SJCRH30 (cell line): ENCODE measurements around the gene FIP1L1. TPM values are rescaled to one million over a fixed set of nuclear protein-coding genes. Genes with fewer than 3 reads are reported as not detected.
A peak's percentile ranks its signal among the peaks of the same experiment; 100 is the strongest.
"Not testable (repeated sequence)": the region's sequence is repeated elsewhere in the genome, so short reads cannot be mapped to it uniquely, and the experiment has no call there.

ENCODE experiments used
- DNase-seq, 2 experiments: peaks; one replicate each; pipeline ENCODE4 v3.0.0-alpha.2; 2015 to 2020
- H3K27ac ChIP-seq: fragments of 250-450 bp; sonication (Bioruptor Pico); 2 replicates; pipeline ENCODE4 v1.5.1; 2020; ENCODE audit warnings: mild to moderate bottlenecking, moderate library complexity
- H3K27me3 ChIP-seq: fragments of 250-450 bp; sonication (Bioruptor Pico); 2 replicates; pipeline ENCODE4 v1.5.1; 2020; ENCODE audit warnings: mild to moderate bottlenecking, moderate library complexity
- H3K36me3 ChIP-seq: fragments of 250-450 bp; sonication (Bioruptor Pico); 2 replicates; pipeline ENCODE4 v1.5.1; 2020; ENCODE audit warnings: mild to moderate bottlenecking, moderate library complexity
- H3K4me1 ChIP-seq: fragments of 250-450 bp; sonication (Bioruptor Pico); 2 replicates; pipeline ENCODE4 v1.5.1; 2020; ENCODE audit warnings: mild to moderate bottlenecking, moderate library complexity
- H3K4me3 ChIP-seq: fragments of 250-450 bp; sonication (Bioruptor Pico); 2 replicates; pipeline ENCODE4 v1.5.1; 2020; ENCODE audit warnings: mild to moderate bottlenecking, moderate library complexity
- H3K9me3 ChIP-seq: fragments of 250-450 bp; sonication (Bioruptor Pico); replicated peaks from 2 replicates; pipeline ENCODE4 v1.5.1; 2020; ENCODE audit warnings: mild to moderate bottlenecking, moderate library complexity
- total RNA-seq: library from RNA; depleted of rRNA; stranded (reverse); fragments of >200 nt; shearing (Covaris generic); gene quantifications from 2 replicates; pipeline ENCODE4 v1.2.3, GENCODE V29; 2014

The FIP1L1 gene
- total RNA-seq, 1 experiment from 2014 or later, result 95.2 TPM

DNA sequence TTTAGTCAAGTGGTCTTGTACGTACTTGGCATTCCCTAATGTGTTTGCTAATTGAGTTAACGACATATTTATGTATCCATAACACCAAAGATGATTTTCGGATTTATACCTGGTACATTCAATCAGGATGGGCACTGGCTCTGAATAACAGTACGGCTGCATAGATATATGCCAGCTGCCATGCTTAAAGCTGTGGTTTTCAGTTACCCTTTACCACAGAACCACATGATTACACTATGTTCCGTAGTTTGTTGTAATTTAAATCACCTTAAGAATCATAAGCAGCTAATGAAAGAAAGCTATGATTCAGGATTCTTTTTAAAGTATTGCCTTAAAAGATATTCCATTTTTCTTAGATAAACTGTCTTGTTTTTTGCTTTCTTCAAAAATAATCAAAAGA is 53.6 kb downstream of the FIP1L1 start:
- H3K36me3 ChIP-seq, result peaks cover 72% of the 10 kb centered on the region
- no peaks in the 10 kb centered on the region for H3K4me1 ChIP-seq
- H3K27me3 ChIP-seq, result no peaks in the 10 kb centered on the region
- H3K9me3 ChIP-seq, result no peaks in the 10 kb centered on the region
- no peak overlapping the region for H3K4me3 ChIP-seq
- no peak overlapping the region for H3K27ac ChIP-seq
- peak in 1 of 2 experiments; percentile 12 for DNase-seq

DNA sequence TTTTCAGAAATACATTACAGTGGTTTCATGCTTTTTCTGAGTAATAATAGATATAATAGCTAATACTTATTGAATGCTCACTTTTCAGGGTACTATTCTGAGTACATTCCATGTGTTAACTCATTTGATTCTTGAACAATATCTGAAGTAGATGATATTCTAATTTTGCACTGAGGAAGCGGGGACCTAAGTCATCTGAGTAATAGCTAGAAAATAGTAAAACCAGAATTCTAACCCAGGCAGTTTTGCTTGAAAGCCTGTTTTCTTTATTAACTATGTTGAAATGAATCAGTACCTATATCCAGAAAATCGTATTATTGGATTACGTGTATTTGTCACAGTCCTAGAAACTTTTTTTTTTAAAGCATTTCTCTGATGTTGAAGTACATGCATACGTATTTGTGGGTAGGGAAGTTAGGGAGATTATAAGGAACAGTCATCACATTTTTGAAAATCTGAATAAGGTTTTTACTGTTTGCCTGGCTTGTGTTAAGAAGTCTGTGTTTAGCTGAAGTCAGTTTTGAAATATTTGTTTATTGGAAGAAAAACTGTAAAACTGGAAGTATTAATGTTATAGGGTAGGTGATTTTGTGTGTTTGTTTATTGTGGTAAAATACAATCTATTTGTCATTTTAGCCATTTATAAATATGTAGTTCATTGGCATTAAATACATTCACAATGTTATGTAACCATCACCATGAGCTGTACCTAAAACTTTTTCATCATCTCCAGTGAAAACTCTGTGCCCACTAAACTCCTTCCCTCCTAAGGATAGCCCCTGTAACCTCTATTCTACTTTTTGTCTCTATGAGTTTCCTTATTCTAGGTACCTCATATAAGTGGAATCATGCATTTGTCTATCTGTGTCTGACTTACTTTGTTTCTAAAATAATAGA is 55.3 kb downstream of the FIP1L1 start:
- no peak for DNase-seq
- Histone ChIP-seq H3K27me3 (no peaks in the 10 kb centered on the region), H3K36me3 (peaks cover 56% of the 10 kb centered on the region), H3K27ac (no peak overlapping the region), H3K4me3 (no peak overlapping the region), H3K9me3 (no peaks in the 10 kb centered on the region), H3K4me1 (no peaks in the 10 kb centered on the region)

DNA sequence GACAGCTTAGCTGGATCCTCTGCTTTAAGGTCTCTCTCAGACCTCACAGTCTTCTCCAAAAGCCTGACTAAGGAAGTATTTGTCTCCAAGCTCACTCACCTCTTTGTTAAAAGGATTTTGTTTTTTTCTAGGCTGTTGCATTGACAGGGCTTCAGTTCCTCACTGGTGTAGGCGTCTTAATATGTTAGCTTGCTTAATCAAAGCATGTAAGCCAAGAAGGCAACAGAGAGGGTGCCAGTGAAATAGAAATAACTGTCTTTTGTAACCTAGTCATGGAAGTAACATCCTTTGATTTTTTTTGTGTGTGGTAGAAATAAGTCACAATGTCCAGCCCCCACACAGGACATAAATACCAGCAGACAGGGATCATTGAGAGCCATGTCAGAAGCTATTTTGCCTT is 58.8 kb downstream of the FIP1L1 start:
- Histone ChIP-seq H3K27me3 (no peaks in the 10 kb centered on the region), H3K36me3 (peaks cover 46% of the 10 kb centered on the region), H3K9me3 (no peaks in the 10 kb centered on the region), H3K27ac (no peak overlapping the region), H3K4me3 (no peak overlapping the region), H3K4me1 (no peaks in the 10 kb centered on the region)
- no peak for DNase-seq

DNA sequence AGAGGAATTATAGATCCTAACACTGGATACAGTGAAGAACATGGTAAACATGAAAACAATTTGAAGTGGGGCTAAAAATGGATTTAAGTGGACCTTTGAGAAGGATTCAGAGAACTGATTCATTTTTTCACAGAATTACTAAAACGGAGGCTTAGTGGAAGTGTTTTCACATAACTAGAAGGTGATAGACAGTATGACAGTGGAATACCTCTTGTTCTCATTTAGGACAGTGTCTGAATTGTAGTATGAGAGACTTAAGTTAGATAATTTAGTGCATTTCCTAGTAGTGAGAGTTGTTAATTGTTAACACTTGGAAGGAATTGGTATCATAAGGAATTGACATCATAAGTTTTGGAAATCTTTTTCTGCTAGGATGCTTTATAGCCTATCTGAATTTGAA is 64.1 kb downstream of the FIP1L1 start:
- Histone ChIP-seq H3K9me3 (no peaks in the 10 kb centered on the region), H3K4me1 (no peaks in the 10 kb centered on the region), H3K27me3 (no peaks in the 10 kb centered on the region), H3K27ac (no peak overlapping the region), H3K36me3 (peaks cover 42% of the 10 kb centered on the region), H3K4me3 (no peak overlapping the region)
- DNase-seq, result no peak

DNA sequence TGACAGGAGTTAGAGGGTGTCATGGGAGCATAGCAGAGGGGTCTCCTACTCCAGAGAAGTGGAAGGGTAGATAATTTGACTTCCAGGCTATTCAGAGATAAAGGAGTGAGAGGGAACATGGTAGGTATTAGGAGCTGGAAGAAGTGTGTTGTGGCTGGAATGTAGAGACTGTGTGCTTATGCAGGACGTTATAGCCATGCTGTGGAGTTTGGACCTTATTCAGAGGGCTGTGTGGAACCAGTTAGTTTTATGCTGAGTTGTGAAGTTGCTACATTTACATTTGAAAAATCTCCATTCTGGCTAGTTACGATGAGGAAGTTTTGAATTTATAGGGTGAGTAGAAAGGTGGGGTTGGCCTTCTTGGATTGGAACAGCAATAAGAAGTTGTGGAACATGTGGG is 67.5 kb downstream of the FIP1L1 start:
- DNase-seq, result no peak
- no peaks in the 10 kb centered on the region for H3K27me3 ChIP-seq
- peaks cover 31% of the 10 kb centered on the region for H3K36me3 ChIP-seq
- no peak overlapping the region for H3K27ac ChIP-seq
- no peaks in the 10 kb centered on the region for H3K9me3 ChIP-seq
- H3K4me3 ChIP-seq, result no peak overlapping the region
- no peaks in the 10 kb centered on the region for H3K4me1 ChIP-seq

DNA sequence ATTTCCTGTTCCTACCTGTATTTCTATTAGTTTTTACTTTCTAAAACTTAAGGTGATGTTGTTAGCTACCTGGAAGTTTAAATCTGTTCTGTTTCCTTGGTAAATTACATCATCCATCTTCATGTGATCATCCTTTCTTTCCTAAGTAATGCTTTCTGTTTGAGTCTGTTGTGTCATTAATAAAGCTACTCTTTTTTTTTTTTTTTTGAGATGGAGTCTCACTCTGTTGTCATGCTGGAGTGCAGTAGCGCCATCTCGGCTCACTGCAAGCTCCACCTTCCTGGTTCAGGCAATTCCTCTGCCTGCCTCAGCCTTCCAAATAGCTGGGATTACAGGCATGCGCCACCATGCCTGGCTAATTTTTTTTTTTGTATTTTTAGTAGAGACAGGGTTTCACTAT is 73.3 kb downstream of the FIP1L1 start:
- no peaks in the 10 kb centered on the region for H3K9me3 ChIP-seq
- H3K36me3 ChIP-seq, result peaks cover 46% of the 10 kb centered on the region
- no peaks in the 10 kb centered on the region for H3K27me3 ChIP-seq
- H3K4me3 ChIP-seq, result no peak overlapping the region
- no peaks in the 10 kb centered on the region for H3K4me1 ChIP-seq
- no peak overlapping the region for H3K27ac ChIP-seq
- DNase-seq, result no peak

DNA sequence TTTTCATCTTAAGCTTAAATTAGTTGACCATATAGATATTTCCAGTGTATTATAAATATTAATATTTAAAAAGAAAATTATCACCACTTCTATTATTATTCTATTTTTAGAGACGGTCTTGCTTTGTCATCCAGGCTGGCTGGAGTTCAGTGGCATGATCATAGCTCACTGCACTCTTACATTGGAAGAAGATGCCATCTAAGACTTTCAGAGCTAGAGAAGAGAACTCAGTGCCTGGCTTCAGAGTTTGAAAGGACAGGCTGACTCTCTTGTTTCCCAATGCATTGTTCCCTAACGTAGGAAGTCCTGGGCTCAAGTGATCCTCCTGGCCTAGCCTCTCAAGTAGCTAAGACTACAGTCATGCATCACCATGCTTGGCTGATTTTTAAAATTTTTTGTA is 75.9 kb downstream of the FIP1L1 start:
- Histone ChIP-seq H3K27ac (no peak overlapping the region), H3K4me3 (no peak overlapping the region), H3K9me3 (no peaks in the 10 kb centered on the region), H3K4me1 (no peaks in the 10 kb centered on the region), H3K36me3 (peaks cover 61% of the 10 kb centered on the region), H3K27me3 (no peaks in the 10 kb centered on the region)
- no peak for DNase-seq

DNA sequence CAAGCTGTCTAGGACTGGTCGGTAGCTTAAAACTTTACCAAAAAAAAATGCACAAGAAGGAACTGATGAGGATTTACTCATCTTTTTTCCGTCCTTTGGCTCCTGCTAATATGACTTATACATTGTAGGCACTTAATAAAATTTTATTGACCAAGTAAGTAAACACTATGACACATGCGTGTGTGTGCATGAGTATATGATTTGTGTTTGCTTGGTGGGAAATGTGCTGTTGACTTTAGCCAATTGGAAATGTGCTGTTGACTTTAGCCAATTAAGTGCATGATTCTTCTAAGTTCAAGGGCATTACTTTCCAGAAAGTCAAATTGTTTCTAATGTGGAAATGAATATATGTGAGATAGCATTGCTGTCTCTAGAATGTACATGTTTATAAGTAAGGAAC is 78.3 kb downstream of the FIP1L1 start:
- Histone ChIP-seq H3K36me3 (peaks cover 82% of the 10 kb centered on the region), H3K9me3 (no peaks in the 10 kb centered on the region), H3K27me3 (no peaks in the 10 kb centered on the region), H3K27ac (no peak overlapping the region), H3K4me3 (no peak overlapping the region), H3K4me1 (no peaks in the 10 kb centered on the region)
- DNase-seq, result no peak

DNA sequence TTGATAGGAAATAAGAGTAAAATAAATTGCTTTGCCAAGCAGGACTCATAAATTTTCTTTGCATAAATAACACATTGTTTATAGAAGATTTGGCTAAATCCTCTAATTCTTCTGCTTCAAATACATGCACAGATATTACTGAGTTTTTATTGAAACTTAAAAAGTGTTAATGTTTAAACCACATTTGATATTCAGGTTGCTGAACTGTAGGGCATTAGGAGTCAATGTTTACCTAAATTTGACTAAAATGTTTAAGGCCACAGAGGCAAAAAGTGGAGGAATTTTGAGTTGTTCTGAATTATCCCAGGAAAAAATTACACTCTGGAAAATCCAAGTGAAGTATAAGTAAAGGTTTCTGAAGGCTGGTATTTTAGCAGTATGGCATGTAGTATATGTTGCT is 78.7 kb downstream of the FIP1L1 start:
- H3K36me3 ChIP-seq, result peaks cover 86% of the 10 kb centered on the region
- H3K27me3 ChIP-seq, result no peaks in the 10 kb centered on the region
- no peaks in the 10 kb centered on the region for H3K4me1 ChIP-seq
- H3K27ac ChIP-seq, result no peak overlapping the region
- no peak for DNase-seq
- H3K4me3 ChIP-seq, result no peak overlapping the region
- no peaks in the 10 kb centered on the region for H3K9me3 ChIP-seq

DNA sequence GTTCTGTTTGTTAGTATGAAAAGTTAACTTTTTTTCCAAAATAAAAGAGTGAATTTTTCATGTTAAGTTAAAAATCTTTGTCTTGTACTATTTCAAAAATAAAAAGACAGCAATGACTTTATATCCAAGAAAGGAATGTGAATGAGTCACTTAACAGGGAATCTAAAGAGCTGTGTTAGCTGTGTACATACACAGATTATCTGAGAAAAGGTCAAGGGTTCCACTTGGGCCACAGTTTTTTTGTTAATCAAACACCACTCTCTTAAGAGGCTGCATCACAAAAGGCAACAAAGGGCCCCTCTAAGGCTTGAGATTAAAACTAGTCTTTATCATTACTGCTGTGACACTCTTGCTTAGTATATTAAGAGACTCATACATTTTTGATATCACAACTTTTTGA is 82.1 kb downstream of the FIP1L1 start:
- Histone ChIP-seq H3K27ac (no peak overlapping the region), H3K4me3 (no peak overlapping the region), H3K36me3 (peaks cover 73% of the 10 kb centered on the region), H3K4me1 (peaks cover 1% of the 10 kb centered on the region), H3K27me3 (no peaks in the 10 kb centered on the region), H3K9me3 (no peaks in the 10 kb centered on the region)
- DNase-seq, result no peak

DNA sequence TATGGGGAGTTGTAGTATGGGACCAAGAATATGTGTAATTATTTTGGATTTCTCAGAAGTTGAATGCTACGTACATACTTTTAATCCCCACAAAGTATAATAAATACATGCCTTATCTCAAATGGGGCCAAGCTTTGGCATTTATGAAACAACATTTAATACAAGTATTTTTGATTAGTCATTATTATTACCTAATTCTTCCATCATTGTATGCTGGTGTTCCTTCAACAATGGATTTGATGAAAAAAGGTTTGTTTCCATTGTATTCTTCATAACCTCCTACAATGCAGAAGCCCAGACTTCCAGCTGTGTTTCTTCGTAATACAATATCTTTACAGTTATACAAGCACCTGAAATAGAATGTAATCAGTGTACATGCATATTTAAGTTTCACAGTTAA is 83.8 kb downstream of the FIP1L1 start:
- no peaks in the 10 kb centered on the region for H3K27me3 ChIP-seq
- H3K9me3 ChIP-seq, result peaks cover 5% of the 10 kb centered on the region; the same call in 1 of the 2 replicates
- peaks cover 59% of the 10 kb centered on the region for H3K36me3 ChIP-seq
- H3K4me1 ChIP-seq, result peaks cover 18% of the 10 kb centered on the region
- no peak for DNase-seq
- H3K27ac ChIP-seq, result no peak overlapping the region
- no peak overlapping the region for H3K4me3 ChIP-seq

DNA sequence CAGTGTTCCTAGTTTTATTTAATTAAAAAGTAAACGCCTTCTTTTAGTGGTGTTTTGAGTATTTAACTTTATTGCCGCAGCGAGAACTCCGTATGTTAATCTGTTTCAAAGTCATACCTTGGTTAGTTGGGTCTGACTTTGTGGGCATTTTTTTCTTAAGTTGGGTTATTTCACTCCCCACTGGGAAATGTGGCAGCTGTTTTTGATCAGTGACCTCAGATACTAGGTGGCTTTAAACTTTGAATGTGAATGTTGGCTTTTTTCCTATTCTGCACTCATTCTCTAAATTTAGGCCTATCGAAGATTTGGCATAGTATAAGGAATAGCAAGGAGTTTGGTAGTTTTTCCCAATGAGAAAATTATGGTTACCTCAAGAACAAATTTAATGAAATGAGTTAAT is 85.9 kb downstream of the FIP1L1 start:
- Histone ChIP-seq H3K4me1 (peaks cover 18% of the 10 kb centered on the region), H3K27me3 (no peaks in the 10 kb centered on the region), H3K27ac (no peak overlapping the region), H3K9me3 (peaks cover 5% of the 10 kb centered on the region; the same call in 1 of the 2 replicates), H3K36me3 (peaks cover 42% of the 10 kb centered on the region), H3K4me3 (no peak overlapping the region)
- DNase-seq, result peak in 1 of 2 experiments; percentile 17

DNA sequence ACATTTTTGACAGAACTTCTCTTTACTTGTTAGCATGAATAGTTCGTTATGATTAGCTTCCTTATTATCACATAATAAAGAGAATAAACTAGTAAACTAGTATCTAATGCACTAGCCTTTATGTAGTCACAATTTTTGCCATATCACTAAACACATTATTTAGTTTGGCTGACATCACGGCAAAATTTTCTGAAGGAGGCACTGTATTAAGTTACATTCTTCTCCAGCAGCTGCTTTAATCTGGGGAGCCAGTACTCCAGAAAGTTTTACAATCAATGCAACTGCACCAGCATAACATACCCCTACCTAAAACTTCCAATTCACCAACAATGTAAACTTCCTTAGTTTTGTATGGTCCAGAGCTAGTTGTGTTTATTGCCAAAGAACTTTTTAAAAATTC is 87.8 kb downstream of the FIP1L1 start:
- peaks cover 25% of the 10 kb centered on the region for H3K36me3 ChIP-seq
- peaks cover 18% of the 10 kb centered on the region for H3K4me1 ChIP-seq
- peaks cover 5% of the 10 kb centered on the region; the same call in 1 of the 2 replicates for H3K9me3 ChIP-seq
- H3K27me3 ChIP-seq, result no peaks in the 10 kb centered on the region
- H3K27ac ChIP-seq, result no peak overlapping the region
- DNase-seq, result peak; percentile 35 to 75
- no peak overlapping the region for H3K4me3 ChIP-seq

DNA sequence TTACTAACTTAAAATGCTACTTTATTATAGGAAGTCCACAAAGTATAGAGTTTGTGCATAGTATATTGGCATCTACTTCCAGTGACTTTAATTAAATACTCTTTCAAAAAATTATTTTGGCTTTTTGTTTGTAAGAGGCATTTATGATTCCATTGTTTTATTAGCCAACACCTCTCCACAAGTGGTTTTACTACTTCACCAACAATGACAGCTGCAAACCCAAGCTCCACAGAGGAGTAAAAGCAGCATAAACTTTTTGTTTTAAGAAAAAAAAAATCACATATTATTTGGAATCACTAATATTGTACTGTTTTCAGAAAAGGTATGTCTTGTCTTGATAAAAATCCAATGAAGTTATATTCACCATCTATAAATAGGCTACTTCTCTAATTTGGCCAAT is 88.5 kb downstream of the FIP1L1 start:
- no peak overlapping the region for H3K4me3 ChIP-seq
- DNase-seq, result peak in 1 of 2 experiments; percentile 28
- H3K4me1 ChIP-seq, result peaks cover 18% of the 10 kb centered on the region
- H3K27ac ChIP-seq, result no peak overlapping the region
- peaks cover 20% of the 10 kb centered on the region for H3K36me3 ChIP-seq
- H3K27me3 ChIP-seq, result no peaks in the 10 kb centered on the region
- peaks cover 5% of the 10 kb centered on the region; the same call in 1 of the 2 replicates for H3K9me3 ChIP-seq

DNA sequence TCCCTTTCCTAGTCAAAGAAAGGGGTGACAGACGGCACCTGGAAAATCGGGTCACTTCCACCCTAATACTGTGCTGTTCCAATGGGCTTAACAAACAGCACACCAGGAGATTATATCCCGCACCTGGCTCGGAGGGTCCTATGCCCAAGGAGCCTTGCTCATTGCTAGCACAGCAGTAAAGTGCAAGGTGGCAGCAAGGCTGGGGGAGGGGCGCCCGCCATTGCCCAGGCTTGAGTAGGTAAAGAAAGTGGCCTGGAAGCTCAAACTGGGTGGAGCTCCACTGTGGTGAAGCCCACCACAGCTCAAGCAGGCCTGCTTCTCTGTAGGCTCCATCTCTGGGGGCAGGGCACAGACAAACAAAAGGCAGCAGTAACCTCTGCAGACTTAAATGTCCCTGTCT is 89.1 kb downstream of the FIP1L1 start:
- H3K27me3 ChIP-seq, H3K9me3 ChIP-seq, DNase-seq, H3K4me3 ChIP-seq, H3K27ac ChIP-seq: not testable (repeated sequence)
- Histone ChIP-seq H3K36me3 (peaks cover 13% of the 10 kb centered on the region), H3K4me1 (peaks cover 18% of the 10 kb centered on the region)
